Upper lobe of right lung (tissue), 1 donor: ENCODE data around the gene NKX6-1. TPM values are rescaled to one million over a fixed set of nuclear protein-coding genes. Genes with fewer than 3 reads are reported as not detected.

Experiments used
- ATAC-seq: fragments of 200-7000 bp; cut with Tn5 transposase; one replicate; pipeline ENCODE4 v1.9.1; 2020; ENCODE audit warnings: mild to moderate bottlenecking, moderate library complexity
- DNase-seq: peaks from one replicate; pipeline ENCODE4 v3.0.0-alpha.2; 2020
- H3K27ac ChIP-seq: fragments of 200-600 bp; one replicate; pipeline ENCODE4 v1.8.0; 2022
- H3K27me3 ChIP-seq: fragments of 200-600 bp; one replicate; pipeline ENCODE4 v1.8.0; 2022; ENCODE audit warnings: mild to moderate bottlenecking
- H3K36me3 ChIP-seq: fragments of 200-600 bp; one replicate; pipeline ENCODE4 v1.8.0; 2022
- H3K4me1 ChIP-seq: fragments of 200-600 bp; one replicate; pipeline ENCODE4 v1.8.0; 2022
- H3K4me3 ChIP-seq: fragments of 200-600 bp; one replicate; pipeline ENCODE4 v1.8.0; 2022; ENCODE audit warnings: mild to moderate bottlenecking
- H3K9me3 ChIP-seq: fragments of 200-600 bp; one replicate; pipeline ENCODE4 v1.8.0; 2022
- CTCF ChIP-seq: fragments of 200-600 bp; IDR thresholded peaks from one replicate; pipeline ENCODE4 v1.8.0; 2022; ENCODE audit warnings: antibody characterized with exemption
- intact Hi-C: fragments of 100-400 bp; cut with DNase I; formaldehyde crosslinking; loops from one replicate; pipeline ENCODE4 v1.11.0; 2022
- total RNA-seq: library from RNA; stranded (reverse); fragmentation: NEBNext Ultra II Directional; extraction: Animal tissue kit (Norgen Biotek cat#: 25700); gene quantifications from one replicate; pipeline ENCODE4 v1.2.1, GENCODE V29; 2021
- donor health status: DM: no; HTN: yes; CAD: no; lungs with severe emphysema.

The NKX6-1 gene
- total RNA-seq, 1 donor from 2014 or later: not detected

- H3K4me3 ChIP-seq: no peak overlapping the region
- intact Hi-C loops: no loop called here
- no peaks in the 10 kb centered on the region for H3K9me3 ChIP-seq
- ATAC-seq: no peak
- H3K27ac ChIP-seq: no peak overlapping the region
- no peaks in the 10 kb centered on the region for H3K36me3 ChIP-seq
- DNase-seq: no peak
- no peaks in the 10 kb centered on the region for H3K4me1 ChIP-seq
- no peak for TF ChIP-seq CTCF
- peaks cover 96% of the 10 kb centered on the region for H3K27me3 ChIP-seq
Measured at GRCh38 chr4:84490663-84491062, 8.4 kb downstream of the NKX6-1 start.

DNA sequence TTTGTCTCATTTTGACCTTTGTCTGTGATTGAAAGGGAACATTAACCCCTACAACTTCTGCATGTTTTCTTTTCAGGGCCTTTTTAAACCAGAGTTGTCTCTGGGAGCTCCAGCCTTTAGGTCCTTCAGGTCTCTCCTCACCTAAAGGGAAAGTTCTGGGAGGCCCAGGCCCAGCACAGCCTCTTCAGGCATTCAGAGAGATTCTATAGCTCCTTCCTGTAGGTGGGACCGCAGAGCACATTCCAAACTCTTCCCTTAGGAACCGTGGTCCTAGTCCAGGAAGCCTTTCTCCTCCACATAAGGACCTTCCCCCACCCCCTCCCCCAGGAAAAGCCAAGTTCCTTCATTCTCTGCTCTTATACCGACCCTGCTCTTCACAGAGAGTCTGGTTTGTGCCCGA, 14.9 kb downstream of the NKX6-1 start:
- TF ChIP-seq CTCF: no peak
- DNase-seq: no peak
- Histone ChIP-seq H3K27me3 (peaks cover 95% of the 10 kb centered on the region), H3K27ac (no peak overlapping the region), H3K9me3 (no peaks in the 10 kb centered on the region), H3K36me3 (no peaks in the 10 kb centered on the region), H3K4me3 (no peak overlapping the region), H3K4me1 (peaks cover 4% of the 10 kb centered on the region)
- no peak for ATAC-seq
- intact Hi-C loops: no loop called here

- peaks cover 96% of the 10 kb centered on the region for H3K27me3 ChIP-seq
- no peak for ATAC-seq
Measured at GRCh38 chr4:84483688-84484087, 15.4 kb downstream of the NKX6-1 start.

GRCh38 chr4:84482564-84483563, 16.2 kb downstream of the NKX6-1 start:
- Histone ChIP-seq H3K36me3 (no peaks in the 10 kb centered on the region), H3K27me3 (peaks cover 89% of the 10 kb centered on the region), H3K27ac (no peak overlapping the region), H3K9me3 (no peaks in the 10 kb centered on the region), H3K4me1 (peaks cover 4% of the 10 kb centered on the region), H3K4me3 (peak overlapping the region; percentile 25)
- ATAC-seq (peak; percentile 84), DNase-seq (peak; percentile 75)
- TF ChIP-seq CTCF: peak; percentile 33
- intact Hi-C loops: no loop called here

More at GRCh38 chr4:84483688-84484087, 15.4 kb downstream of the NKX6-1 start:
- TF ChIP-seq CTCF: no peak
- intact Hi-C loops: no loop called here
- Histone ChIP-seq H3K27ac (no peak overlapping the region), H3K4me3 (no peak overlapping the region), H3K9me3 (no peaks in the 10 kb centered on the region), H3K4me1 (peaks cover 4% of the 10 kb centered on the region), H3K36me3 (no peaks in the 10 kb centered on the region)
- no peak for DNase-seq

DNA sequence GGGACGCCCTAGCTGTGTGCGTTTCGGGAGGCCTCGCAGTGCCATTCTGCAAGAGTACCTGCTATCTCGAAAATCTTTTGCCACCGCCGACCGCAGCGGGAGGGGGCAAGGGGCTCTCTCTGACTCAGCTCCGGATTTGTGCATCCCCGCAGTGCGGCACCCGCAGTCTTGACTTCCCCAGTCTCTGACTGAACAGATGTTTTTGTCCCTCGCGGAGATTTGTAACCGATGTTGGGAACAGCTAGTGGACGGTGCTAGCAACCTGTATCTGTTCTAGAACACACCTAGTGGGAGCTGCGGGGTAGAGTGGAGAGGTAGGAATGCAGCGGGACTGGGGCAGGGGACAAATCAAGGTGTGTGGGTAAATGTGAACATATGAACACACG, 17.2 kb downstream of the NKX6-1 start:
- intact Hi-C loops: no loop called here
- H3K9me3 ChIP-seq: no peaks in the 10 kb centered on the region
- no peak overlapping the region for H3K27ac ChIP-seq
- DNase-seq: no peak
- ATAC-seq: no peak
- no peak for TF ChIP-seq CTCF
- peaks cover 83% of the 10 kb centered on the region for H3K27me3 ChIP-seq
- no peaks in the 10 kb centered on the region for H3K36me3 ChIP-seq
- no peak overlapping the region for H3K4me3 ChIP-seq
- H3K4me1 ChIP-seq: peaks cover 4% of the 10 kb centered on the region
